ENCODE measurements around the gene CSF2. TPM values are rescaled to one million over a fixed set of nuclear protein-coding genes. Genes with fewer than 3 reads are reported as not detected.

The CSF2 gene
- total RNA-seq, 1 donor from 2014 or later = not detected

GRCh38 chr5:132064738-132065331, 8.8 kb upstream of the CSF2 start:
- no peak overlapping the region for H3K4me3 Mint-ChIP-seq
- H3K27ac Mint-ChIP-seq = no peak overlapping the region
- H3K4me1 Mint-ChIP-seq (ENCODE audit: unreplicated experiment) = no peaks in the 10 kb centered on the region
- TF ChIP-seq CTCF (conservative IDR thresholded peaks at IDR 0.05) = peak; percentile 88
- DNase-seq (ENCODE audit: extremely low spot score, unreplicated experiment) = peak; percentile 81
- H3K9me3 Mint-ChIP-seq = no peaks in the 10 kb centered on the region
- H3K27me3 Mint-ChIP-seq = no peaks in the 10 kb centered on the region
- no peaks in the 10 kb centered on the region for H3K36me3 Mint-ChIP-seq

- H3K27ac Mint-ChIP-seq = no peak overlapping the region
- no peak for DNase-seq (ENCODE audit: extremely low spot score, unreplicated experiment)
Measured at GRCh38 chr5:132065351-132065937, 8.1 kb upstream of the CSF2 start.

GRCh38 chr5:132065951-132066701, 7.5 kb upstream of the CSF2 start:
- no peaks in the 10 kb centered on the region for H3K27me3 Mint-ChIP-seq
- no peak for TF ChIP-seq CTCF (conservative IDR thresholded peaks at IDR 0.05)
- DNase-seq (ENCODE audit: extremely low spot score, unreplicated experiment) = no peak
- no peaks in the 10 kb centered on the region for H3K4me1 Mint-ChIP-seq (ENCODE audit: unreplicated experiment)
- H3K27ac Mint-ChIP-seq = no peak overlapping the region
- no peaks in the 10 kb centered on the region for H3K9me3 Mint-ChIP-seq
- no peak overlapping the region for H3K4me3 Mint-ChIP-seq
- H3K36me3 Mint-ChIP-seq = no peaks in the 10 kb centered on the region

More at GRCh38 chr5:132065351-132065937, 8.1 kb upstream of the CSF2 start:
- no peaks in the 10 kb centered on the region for H3K4me1 Mint-ChIP-seq (ENCODE audit: unreplicated experiment)
- H3K27me3 Mint-ChIP-seq = no peaks in the 10 kb centered on the region
- H3K9me3 Mint-ChIP-seq = no peaks in the 10 kb centered on the region
- peak; percentile 71 for TF ChIP-seq CTCF (conservative IDR thresholded peaks at IDR 0.05)
- no peak overlapping the region for H3K4me3 Mint-ChIP-seq
- no peaks in the 10 kb centered on the region for H3K36me3 Mint-ChIP-seq

- no peaks in the 10 kb centered on the region for H3K9me3 Mint-ChIP-seq
- H3K36me3 Mint-ChIP-seq = no peaks in the 10 kb centered on the region
- H3K4me3 Mint-ChIP-seq = no peak overlapping the region
- H3K27me3 Mint-ChIP-seq = no peaks in the 10 kb centered on the region
- no peaks in the 10 kb centered on the region for H3K4me1 Mint-ChIP-seq (ENCODE audit: unreplicated experiment)
- TF ChIP-seq CTCF (conservative IDR thresholded peaks at IDR 0.05) = no peak
- H3K27ac Mint-ChIP-seq = no peak overlapping the region
- DNase-seq (ENCODE audit: extremely low spot score, unreplicated experiment) = no peak
Measured at GRCh38 chr5:132066871-132067270, 6.7 kb upstream of the CSF2 start.

GRCh38 chr5:132067451-132067850, 6.1 kb upstream of the CSF2 start:
- no peaks in the 10 kb centered on the region for H3K27me3 Mint-ChIP-seq
- H3K4me1 Mint-ChIP-seq (ENCODE audit: unreplicated experiment) = no peaks in the 10 kb centered on the region
- no peak overlapping the region for H3K27ac Mint-ChIP-seq
- DNase-seq (ENCODE audit: extremely low spot score, unreplicated experiment) = no peak
- TF ChIP-seq CTCF (conservative IDR thresholded peaks at IDR 0.05) = no peak
- no peaks in the 10 kb centered on the region for H3K9me3 Mint-ChIP-seq
- no peaks in the 10 kb centered on the region for H3K36me3 Mint-ChIP-seq
- H3K4me3 Mint-ChIP-seq = no peak overlapping the region
